GM12878 (cell line): ENCODE results near the gene MEGF6. TPM values are rescaled to one million over a fixed set of nuclear protein-coding genes. Genes with fewer than 3 reads are reported as not detected.

Source experiments
- ATAC-seq: fragments of 200-7000 bp; cut with Tn5 transposase; 3 replicates; pipeline ENCODE4 v1.9.1; 2020; ENCODE audit warnings: mild to moderate bottlenecking, moderate library complexity
- BruUV-seq: library from RNA; stranded (reverse); fragments of 400-500 nt; replicated peaks from 2 replicates; lab custom pipeline; 2021; lab: Mats Ljungman, UMichigan
- CTCF ChIA-PET: fragments of 300-600 bp; sonication (Branson Sonifier 250); formaldehyde crosslinking; extraction: SDS; loops from one replicate; lab custom pipeline; 2021; ENCODE audit warnings: inconsistent platforms; lab: Yijun Ruan, JAX
- POLR2A ChIA-PET: fragments of 350-600 bp; formaldehyde crosslinking; extraction: SDS; loops from one replicate; lab custom pipeline; 2021; ENCODE audit warnings: inconsistent platforms; lab: Charles Lee
- RAD21 ChIA-PET: fragments of 300-600 bp; sonication (Branson Sonifier 250); formaldehyde crosslinking; loops from one replicate; lab custom pipeline; 2023; ENCODE audit warnings: antibody characterized with exemption; ENCODE audit not compliant: unreplicated experiment; lab: Charles Lee
- SMC1A ChIA-PET: fragments of 300-600 bp; sonication (Branson Sonifier 250); formaldehyde crosslinking; loops from one replicate; lab custom pipeline; 2023; ENCODE audit not compliant: unreplicated experiment, uncharacterized antibody; lab: Charles Lee
- DNase-seq: peaks from one replicate; pipeline ENCODE4 v3.0.0-alpha.2; 2011; ENCODE audit warnings: low read depth, low spot score
- FAIRE-seq: peaks from 3 replicates; lab custom pipeline; 2011; peaks lifted over from hg19 to GRCh38; lab: Jason Lieb, UNC
- H2AFZ ChIP-seq: 2 replicates; pipeline ENCODE4 v1.6.0; 2011; ENCODE audit warnings: low read depth, low read length, control low read depth; ENCODE audit not compliant: control insufficient read depth
- H3K27ac ChIP-seq: 2 replicates; pipeline ENCODE4 v1.5.1; 2011; ENCODE audit warnings: control low read depth; ENCODE audit not compliant: control insufficient read depth, insufficient read depth
- H3K27me3 ChIP-seq, 2 experiments: replicated peaks in 1 of 2; 2 replicates each; pipeline versions ENCODE4 v1.6.0 to v1.6.1; 2011; ENCODE audit warnings: low read length in 1 of 2; ENCODE audit not compliant: control insufficient read depth in 2 of 2, insufficient read depth in 2 of 2
- H3K36me3 ChIP-seq, 2 experiments: 2 replicates each; pipeline ENCODE4 v1.5.1; 2011; ENCODE audit warnings: low read length in 1 of 2; ENCODE audit not compliant: control insufficient read depth in 2 of 2, insufficient read depth in 2 of 2
- H3K4me1 ChIP-seq: 2 replicates; pipeline ENCODE4 v1.6.1; 2011; ENCODE audit warnings: mild to moderate bottlenecking, low read length, moderate library complexity, mixed read lengths; ENCODE audit not compliant: control insufficient read depth, insufficient read depth
- H3K4me2 ChIP-seq: 2 replicates; pipeline ENCODE4 v1.6.0; 2011; ENCODE audit warnings: control low read depth; ENCODE audit not compliant: control insufficient read depth, insufficient read depth
- H3K4me3 ChIP-seq: fragments of 200-600 bp; sonication (generic); 2 replicates; pipeline ENCODE4 v1.5.1; 2016
- H3K79me2 ChIP-seq: 2 replicates; pipeline ENCODE4 v1.6.0; 2011; ENCODE audit warnings: low read length; ENCODE audit not compliant: control insufficient read depth, insufficient read depth
- H3K9ac ChIP-seq: 2 replicates; pipeline ENCODE4 v1.8.0; 2011; ENCODE audit warnings: low read length, control low read depth, mixed read lengths; ENCODE audit not compliant: control insufficient read depth, insufficient read depth
- H3K9me3 ChIP-seq: replicated peaks from 3 replicates; pipeline ENCODE4 v1.5.1; 2011; ENCODE audit warnings: mild to moderate bottlenecking, low read length; ENCODE audit not compliant: control insufficient read depth, insufficient read depth
- H4K20me1 ChIP-seq: 2 replicates; pipeline ENCODE4 v1.6.0; 2011; ENCODE audit not compliant: control insufficient read depth, insufficient read depth
- BACH1 ChIP-seq: fragments of 450-650 bp; IDR thresholded peaks from 2 replicates; pipeline ENCODE4 v1.6.1; 2017; ENCODE audit warnings: mild to moderate bottlenecking, borderline replicate concordance
- CHD2 ChIP-seq: IDR thresholded peaks from 2 replicates; pipeline ENCODE4 v1.6.1; 2011; ENCODE audit warnings: low read depth, low read length, improper control_type of control experiment, borderline replicate concordance
- HCFC1 ChIP-seq: fragments of 150-350 bp; IDR thresholded peaks from 2 replicates; pipeline ENCODE4 v1.6.1; 2014; ENCODE audit warnings: low read length
- MEF2B ChIP-seq: fragments of 450-650 bp; IDR thresholded peaks from 2 replicates; pipeline ENCODE4 v1.6.1; 2018; ENCODE audit warnings: mild to moderate bottlenecking, moderate library complexity; ENCODE audit not compliant: partially characterized antibody, poor library complexity, severe bottlenecking
- MYB ChIP-seq: fragments of 150-350 bp; IDR thresholded peaks from 2 replicates; pipeline ENCODE4 v1.6.1; 2014; ENCODE audit warnings: mild to moderate bottlenecking, low read depth, low read length, borderline replicate concordance
- PAX5 ChIP-seq: IDR thresholded peaks from 2 replicates; pipeline ENCODE4 v1.6.1; 2011; ENCODE audit warnings: low read depth, low read length, borderline replicate concordance
- POLR2A ChIP-seq: IDR thresholded peaks from 2 replicates; pipeline ENCODE4 v1.6.1; 2011; ENCODE audit warnings: low read depth, mild to moderate bottlenecking, low read length
- RAD51 ChIP-seq: fragments of 450-650 bp; IDR thresholded peaks from 2 replicates; pipeline ENCODE4 v1.6.1; 2016; ENCODE audit warnings: moderate library complexity, mild to moderate bottlenecking, inconsistent platforms
- RFX5 ChIP-seq: IDR thresholded peaks from 2 replicates; pipeline ENCODE4 v1.6.1; 2011; ENCODE audit warnings: low read depth, low read length, improper control_type of control experiment
- RUNX3 ChIP-seq: IDR thresholded peaks from 2 replicates; pipeline ENCODE4 v1.6.1; 2012; ENCODE audit warnings: low read length, inconsistent platforms
- SMC3 ChIP-seq: IDR thresholded peaks from 2 replicates; pipeline ENCODE4 v1.6.1; 2011; ENCODE audit warnings: low read length, improper control_type of control experiment, borderline replicate concordance
- SPI1 ChIP-seq: IDR thresholded peaks from 2 replicates; pipeline ENCODE4 v1.6.1; 2011; ENCODE audit warnings: low read depth, mild to moderate bottlenecking, low read length, moderate library complexity, borderline replicate concordance; ENCODE audit not compliant: insufficient read depth
- SRF ChIP-seq, 2 experiments: IDR thresholded peaks; 2 replicates each; pipeline ENCODE4 v1.6.1; 2011; ENCODE audit warnings: low read depth in 2 of 2, low read length in 2 of 2, mild to moderate bottlenecking in 1 of 2, moderate library complexity in 1 of 2
- ZBED1 ChIP-seq: IDR thresholded peaks from 2 replicates; pipeline ENCODE4 v1.6.1; 2016; ENCODE audit warnings: borderline replicate concordance
- WGBS: methylation state at CpG from one replicate; pipeline ENCODE4 v1.1.6; 2016; ENCODE audit warnings: low lambda C conversion rate; ENCODE audit not compliant: insufficient replicate concordance, insufficient coverage; ENCODE audit errors: missing lambda C conversion rate; 5-methylcytosine and 5-hydroxymethylcytosine counted together
- in situ Hi-C: fragments of 300-500 bp; cut with MboI; formaldehyde crosslinking; loops from 9 replicates; pipeline ENCODE4 v1.14.3; 2018; ENCODE audit warnings: mixed read lengths
- intact Hi-C: fragments of 100-400 bp; cut with micrococcal nuclease; formaldehyde crosslinking; loops from one replicate; pipeline ENCODE4 v1.14.2; 2022; ENCODE audit not compliant: unreplicated experiment
- polyA plus RNA-seq, 11 experiments: library from polyadenylated mRNA; depleted of rRNA in 4 of 11; unstranded in 6 of 11; stranded (reverse) in 5 of 11; fragments of >200 nt; fragmentation: Nextera tagmentation in 4 of 11; fragmentation: Illumina TruSeq in 1 of 11; extraction: Ambion mirVana in 4 of 11; extraction: Trizol in 1 of 11; gene quantifications; 1 replicate in 1 of 11; 2 replicates in 10 of 11; pipeline versions ENCODE4 v1.2.1 to v1.2.3, GENCODE V29; 2011 to 2016; ENCODE audit warnings: inconsistent platforms in 2 of 11, missing spikeins in 2 of 11, low read depth in 1 of 11
- total RNA-seq, 4 experiments: library from RNA; depleted of rRNA in 3 of 4; stranded (reverse); fragments of >200 nt in 3 of 4; fragmentation: Illumina TruSeq in 1 of 4; extraction: Trizol in 1 of 4; gene quantifications; 2 replicates each; pipeline versions ENCODE4 v1.2.1 to v1.2.3, GENCODE V29; 2013 to 2021
- TF ChIP-seq, protein P1 (sequence below): fragments of 450-650 bp; IDR thresholded peaks from 2 replicates; pipeline ENCODE4 v1.6.1; 2017; ENCODE audit warnings: mild to moderate bottlenecking, moderate library complexity

Gene MEGF6
- total and polyA plus RNA-seq, 10 of the 15 experiments (the other 5 are each of a cell fraction or from before 2014, with no cell fraction given) = 0.03 to 0.41 TPM; not detected in 8

DNA sequence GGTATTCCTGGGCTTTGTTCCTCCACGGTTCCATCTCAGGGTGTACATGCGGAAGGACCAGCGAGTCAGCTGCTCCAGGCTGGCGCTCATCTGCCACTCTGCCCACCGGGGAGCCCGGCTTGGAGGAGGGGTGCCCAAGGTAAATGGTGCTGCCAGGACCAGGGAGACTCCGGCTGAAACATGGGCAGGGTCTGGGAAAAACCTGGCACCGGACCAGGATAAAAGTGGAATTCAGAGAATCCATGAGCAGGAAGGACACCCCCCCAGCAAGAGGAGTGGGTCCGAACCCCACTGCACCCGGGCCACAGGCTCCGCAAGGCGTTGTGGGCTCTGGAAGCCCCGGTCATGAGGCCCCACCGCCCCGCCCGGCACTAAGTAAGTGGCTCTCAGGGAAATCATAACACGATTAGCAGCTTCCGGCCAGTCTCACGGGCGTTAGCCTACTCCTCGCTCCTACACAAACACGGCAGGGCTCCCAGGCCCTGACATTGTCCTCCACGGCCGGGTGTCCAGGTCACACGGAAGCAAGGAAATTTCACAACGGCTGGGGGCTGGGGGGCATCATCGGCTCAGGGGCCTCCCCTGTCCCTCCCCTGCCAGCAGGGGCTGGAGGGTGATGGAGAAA lies 21.1 kb downstream of the MEGF6 start:
- FAIRE-seq = no peak
- no peak overlapping the region for H3K4me2 ChIP-seq
- CTCF ChIA-PET = no interaction called here

DNA sequence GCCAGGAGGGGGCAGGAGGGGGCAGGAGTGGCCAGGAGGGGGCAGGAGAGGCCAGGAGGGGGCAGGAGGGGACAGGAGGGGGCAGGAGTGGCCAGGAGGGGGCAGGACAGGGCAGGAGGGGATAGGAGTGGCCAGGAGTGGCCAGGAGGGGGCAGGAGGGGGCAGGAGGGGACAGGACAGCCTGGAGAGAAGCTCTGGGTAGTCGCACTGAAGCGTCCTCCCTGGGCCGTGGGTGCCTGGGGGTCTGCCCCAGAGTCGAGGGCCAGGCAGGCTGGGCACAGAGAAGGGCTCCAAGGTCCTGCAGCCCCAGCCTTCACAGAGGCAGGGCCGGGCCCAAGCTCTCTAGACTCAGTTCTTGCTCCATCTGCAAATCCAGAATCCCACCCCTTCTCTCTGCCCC lies 22.9 kb downstream of the MEGF6 start:
- in situ Hi-C loops = no loop called here
- no peaks in the 10 kb centered on the region for H3K36me3 ChIP-seq
- ChIA-PET SMC1A (no interaction called here), RAD21 (no interaction called here), POLR2A (no interaction called here), CTCF (no interaction called here)
- H4K20me1 ChIP-seq = no peaks in the 10 kb centered on the region
- no peaks in the 10 kb centered on the region for H3K4me1 ChIP-seq
- WGBS = 0% methylated on average over 2 of the region's 5 CpGs
- intact Hi-C loops = no loop called here
- H3K4me3 ChIP-seq = no peak overlapping the region
- ATAC-seq (no peak), DNase-seq (no peak), FAIRE-seq (no peak)
- no TSS peak for BruUV-seq
- no peaks in the 10 kb centered on the region for H3K79me2 ChIP-seq
- no peak overlapping the region for H3K9ac ChIP-seq
- H3K4me2 ChIP-seq = no peak overlapping the region
- no peak overlapping the region for H2AFZ ChIP-seq
- H3K27ac ChIP-seq = no peak overlapping the region
- peaks cover 0 to 1% of the 10 kb centered on the region in 2 experiments; a peak in 2 of 4 replicates for H3K27me3 ChIP-seq
- no peaks in the 10 kb centered on the region; the same call in 2 of the 3 replicates for H3K9me3 ChIP-seq
- TF ChIP-seq PAX5 (no peak), SRF (IDR thresholded peaks at IDR 0.05; ENCODE audit: low read depth in 2 of 2, low read length in 2 of 2) (no peak), RAD51 (no peak), HCFC1 (no peak), MEF2B (no peak), SPI1 (no peak), ZBED1 (no peak), CHD2 (no peak), RUNX3 (no peak), MYB (no peak), BACH1 (no peak), SMC3 (no peak)
- TF ChIP-seq, protein P1, sequence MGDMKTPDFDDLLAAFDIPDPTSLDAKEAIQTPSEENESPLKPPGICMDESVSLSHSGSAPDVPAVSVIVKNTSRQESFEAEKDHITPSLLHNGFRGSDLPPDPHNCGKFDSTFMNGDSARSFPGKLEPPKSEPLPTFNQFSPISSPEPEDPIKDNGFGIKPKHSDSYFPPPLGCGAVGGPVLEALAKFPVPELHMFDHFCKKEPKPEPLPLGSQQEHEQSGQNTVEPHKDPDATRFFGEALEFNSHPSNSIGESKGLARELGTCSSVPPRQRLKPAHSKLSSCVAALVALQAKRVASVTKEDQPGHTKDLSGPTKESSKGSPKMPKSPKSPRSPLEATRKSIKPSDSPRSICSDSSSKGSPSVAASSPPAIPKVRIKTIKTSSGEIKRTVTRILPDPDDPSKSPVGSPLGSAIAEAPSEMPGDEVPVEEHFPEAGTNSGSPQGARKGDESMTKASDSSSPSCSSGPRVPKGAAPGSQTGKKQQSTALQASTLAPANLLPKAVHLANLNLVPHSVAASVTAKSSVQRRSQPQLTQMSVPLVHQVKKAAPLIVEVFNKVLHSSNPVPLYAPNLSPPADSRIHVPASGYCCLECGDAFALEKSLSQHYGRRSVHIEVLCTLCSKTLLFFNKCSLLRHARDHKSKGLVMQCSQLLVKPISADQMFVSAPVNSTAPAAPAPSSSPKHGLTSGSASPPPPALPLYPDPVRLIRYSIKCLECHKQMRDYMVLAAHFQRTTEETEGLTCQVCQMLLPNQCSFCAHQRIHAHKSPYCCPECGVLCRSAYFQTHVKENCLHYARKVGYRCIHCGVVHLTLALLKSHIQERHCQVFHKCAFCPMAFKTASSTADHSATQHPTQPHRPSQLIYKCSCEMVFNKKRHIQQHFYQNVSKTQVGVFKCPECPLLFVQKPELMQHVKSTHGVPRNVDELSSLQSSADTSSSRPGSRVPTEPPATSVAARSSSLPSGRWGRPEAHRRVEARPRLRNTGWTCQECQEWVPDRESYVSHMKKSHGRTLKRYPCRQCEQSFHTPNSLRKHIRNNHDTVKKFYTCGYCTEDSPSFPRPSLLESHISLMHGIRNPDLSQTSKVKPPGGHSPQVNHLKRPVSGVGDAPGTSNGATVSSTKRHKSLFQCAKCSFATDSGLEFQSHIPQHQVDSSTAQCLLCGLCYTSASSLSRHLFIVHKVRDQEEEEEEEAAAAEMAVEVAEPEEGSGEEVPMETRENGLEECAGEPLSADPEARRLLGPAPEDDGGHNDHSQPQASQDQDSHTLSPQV = no peak

More for the DNA sequence above, 21.1 kb downstream of the MEGF6 start:
- no peaks in the 10 kb centered on the region for H3K79me2 ChIP-seq
- TF ChIP-seq RFX5 (no peak), POLR2A (no peak)
- in situ Hi-C loops (no loop called here), intact Hi-C loops (no loop called here)
- BruUV-seq = no TSS peak
- 52% methylated on average over 25 of the region's 27 CpGs for WGBS
- no peak overlapping the region for H3K9ac ChIP-seq
- no peak overlapping the region for H3K27ac ChIP-seq
- peaks cover 0 to 1% of the 10 kb centered on the region in 2 experiments; a peak in 2 of 4 replicates for H3K27me3 ChIP-seq
- ChIA-PET POLR2A (no interaction called here), RAD21 (no interaction called here), SMC1A (no interaction called here)
- no peaks in the 10 kb centered on the region; the same call in 2 of the 3 replicates for H3K9me3 ChIP-seq
- H2AFZ ChIP-seq = no peak overlapping the region
- ATAC-seq (no peak), DNase-seq (no peak)
- H3K36me3 ChIP-seq = no peaks in the 10 kb centered on the region
- no peaks in the 10 kb centered on the region for H4K20me1 ChIP-seq
- H3K4me1 ChIP-seq = no peaks in the 10 kb centered on the region
- no peak overlapping the region for H3K4me3 ChIP-seq
